ENCODE results near the gene RBM4B.

Gene RBM4B

GRCh38 chr11:66674964-66675602 is 2.6 kb downstream of the RBM4B start:
- no peak for DNase-seq
- no peak overlapping the region for H3K9ac ChIP-seq (ENCODE audit: low read length)

DNA sequence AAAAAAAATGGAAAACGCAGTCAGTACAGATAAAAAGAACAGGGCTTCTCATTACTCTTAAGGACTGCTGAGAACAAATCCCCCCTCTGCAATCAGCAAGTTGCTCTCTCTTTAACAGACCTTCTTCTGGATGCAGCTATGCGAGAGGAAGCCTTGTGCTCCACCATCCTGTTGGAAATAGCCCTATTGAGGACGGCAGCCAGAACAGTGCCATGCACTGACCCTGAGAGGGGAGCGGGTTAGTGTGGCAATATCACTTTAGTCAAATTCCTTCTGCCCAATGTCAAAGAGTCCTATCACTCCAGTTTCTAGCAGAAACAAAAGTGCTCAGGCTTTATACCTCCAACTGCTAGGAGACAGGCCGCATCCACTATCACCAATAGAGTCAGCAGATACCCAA is 6.9 kb downstream of the RBM4B start:
- DNase-seq: no peak
- Histone ChIP-seq H4K20me1 (ENCODE audit: insufficient read depth, low read length) (no peaks in the 10 kb centered on the region; the same call in 1 of the 2 replicates), H3F3A (ENCODE audit: insufficient read depth, low read length) (no peaks in the 10 kb centered on the region; the same call in 1 of the 2 replicates), H3K9ac (ENCODE audit: low read length) (no peak overlapping the region), H2AFZ (ENCODE audit: low read length) (no peak overlapping the region), H3K79me2 (ENCODE audit: low read length) (peaks cover 58% of the 10 kb centered on the region), H3K4me3 (ENCODE audit: low read length) (no peak overlapping the region), H3K4me2 (ENCODE audit: low read depth, low read length) (no peak overlapping the region), H3K27me3 (replicated peaks; ENCODE audit: insufficient read depth, low read length) (no peaks in the 10 kb centered on the region), H3K4me1 (ENCODE audit: low read length) (no peaks in the 10 kb centered on the region), H3K36me3 (replicated peaks; ENCODE audit: insufficient read depth, low read length) (0 out of 2 replicates have a peak, but pooled peaks cover 5% of the 10 kb centered on the region), H3K9me2 (replicated peaks; ENCODE audit: insufficient read depth, low read length) (no peaks in the 10 kb centered on the region), H3K9me3 (replicated peaks; ENCODE audit: insufficient read depth, low read length) (no peaks in the 10 kb centered on the region), H3K27ac (ENCODE audit: low read length) (no peak overlapping the region)
- TF ChIP-seq EZH2 (optimal IDR thresholded peaks at IDR 0.05; ENCODE audit: low read depth, low read length) (no peak), EZH2phosphoT487 (IDR thresholded peaks at IDR 0.05; ENCODE audit: low read length) (no peak)
- TF ChIP-seq, protein P1, sequence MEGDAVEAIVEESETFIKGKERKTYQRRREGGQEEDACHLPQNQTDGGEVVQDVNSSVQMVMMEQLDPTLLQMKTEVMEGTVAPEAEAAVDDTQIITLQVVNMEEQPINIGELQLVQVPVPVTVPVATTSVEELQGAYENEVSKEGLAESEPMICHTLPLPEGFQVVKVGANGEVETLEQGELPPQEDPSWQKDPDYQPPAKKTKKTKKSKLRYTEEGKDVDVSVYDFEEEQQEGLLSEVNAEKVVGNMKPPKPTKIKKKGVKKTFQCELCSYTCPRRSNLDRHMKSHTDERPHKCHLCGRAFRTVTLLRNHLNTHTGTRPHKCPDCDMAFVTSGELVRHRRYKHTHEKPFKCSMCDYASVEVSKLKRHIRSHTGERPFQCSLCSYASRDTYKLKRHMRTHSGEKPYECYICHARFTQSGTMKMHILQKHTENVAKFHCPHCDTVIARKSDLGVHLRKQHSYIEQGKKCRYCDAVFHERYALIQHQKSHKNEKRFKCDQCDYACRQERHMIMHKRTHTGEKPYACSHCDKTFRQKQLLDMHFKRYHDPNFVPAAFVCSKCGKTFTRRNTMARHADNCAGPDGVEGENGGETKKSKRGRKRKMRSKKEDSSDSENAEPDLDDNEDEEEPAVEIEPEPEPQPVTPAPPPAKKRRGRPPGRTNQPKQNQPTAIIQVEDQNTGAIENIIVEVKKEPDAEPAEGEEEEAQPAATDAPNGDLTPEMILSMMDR (IDR thresholded peaks at IDR 0.05; ENCODE audit: low read length): no peak

More at GRCh38 chr11:66674964-66675602, 2.6 kb downstream of the RBM4B start:
- Histone ChIP-seq H3F3A (ENCODE audit: insufficient read depth, low read length) (peaks cover 11% of the 10 kb centered on the region), H2AFZ (ENCODE audit: low read length) (no peak overlapping the region), H3K36me3 (replicated peaks; ENCODE audit: insufficient read depth, low read length) (no peaks in the 10 kb centered on the region), H3K4me2 (ENCODE audit: low read depth, low read length) (no peak overlapping the region), H3K9me2 (replicated peaks; ENCODE audit: insufficient read depth, low read length) (no peaks in the 10 kb centered on the region), H4K20me1 (ENCODE audit: insufficient read depth, low read length) (no peaks in the 10 kb centered on the region; the same call in 1 of the 2 replicates), H3K27me3 (replicated peaks; ENCODE audit: insufficient read depth, low read length) (no peaks in the 10 kb centered on the region), H3K79me2 (ENCODE audit: low read length) (peaks cover 43% of the 10 kb centered on the region), H3K4me3 (ENCODE audit: low read length) (no peak overlapping the region), H3K4me1 (ENCODE audit: low read length) (no peaks in the 10 kb centered on the region), H3K27ac (ENCODE audit: low read length) (no peak overlapping the region), H3K9me3 (replicated peaks; ENCODE audit: insufficient read depth, low read length) (no peaks in the 10 kb centered on the region)
- TF ChIP-seq, protein P1 (IDR thresholded peaks at IDR 0.05; ENCODE audit: low read length): no peak

DNA sequence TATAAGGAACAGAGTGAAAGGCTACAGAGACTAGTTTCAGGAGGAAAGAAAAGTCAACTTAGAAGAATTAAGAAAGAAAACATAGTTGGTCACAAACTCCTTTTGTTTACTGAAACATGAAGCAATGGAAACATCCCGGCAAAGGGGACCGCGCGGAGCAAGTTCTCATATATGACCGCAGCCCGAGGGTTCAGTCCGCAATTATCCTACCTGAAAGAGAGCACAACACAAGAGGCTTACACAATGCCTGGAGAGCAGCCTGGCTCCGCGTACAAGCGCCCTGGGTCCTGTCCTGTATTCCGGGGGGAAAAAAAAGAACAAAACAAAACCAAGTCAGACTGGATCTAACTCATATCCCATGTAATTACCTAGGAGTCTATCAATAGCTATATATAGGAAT is 12.3 kb downstream of the RBM4B start:
- Histone ChIP-seq H3K9me3 (replicated peaks; ENCODE audit: insufficient read depth, low read length) (no peaks in the 10 kb centered on the region), H3K79me2 (ENCODE audit: low read length) (peaks cover 62% of the 10 kb centered on the region), H3K4me2 (ENCODE audit: low read depth, low read length) (no peak overlapping the region), H3K4me3 (ENCODE audit: low read length) (no peak overlapping the region), H3K9ac (ENCODE audit: low read length) (no peak overlapping the region), H3K9me2 (replicated peaks; ENCODE audit: insufficient read depth, low read length) (no peaks in the 10 kb centered on the region), H4K20me1 (ENCODE audit: insufficient read depth, low read length) (no peaks in the 10 kb centered on the region; the same call in 1 of the 2 replicates), H3K27me3 (replicated peaks; ENCODE audit: insufficient read depth, low read length) (no peaks in the 10 kb centered on the region), H2AFZ (ENCODE audit: low read length) (no peak overlapping the region), H3K27ac (ENCODE audit: low read length) (no peak overlapping the region), H3K4me1 (ENCODE audit: low read length) (no peaks in the 10 kb centered on the region), H3K36me3 (replicated peaks; ENCODE audit: insufficient read depth, low read length) (peaks cover 8% of the 10 kb centered on the region; the same call in 1 of the 2 replicates), H3F3A (ENCODE audit: insufficient read depth, low read length) (no peaks in the 10 kb centered on the region)
- DNase-seq: no peak
- TF ChIP-seq EZH2 (optimal IDR thresholded peaks at IDR 0.05; ENCODE audit: low read depth, low read length): no peak
- TF ChIP-seq, protein P1 (IDR thresholded peaks at IDR 0.05; ENCODE audit: low read length): no peak
- TF ChIP-seq EZH2phosphoT487 (IDR thresholded peaks at IDR 0.05; ENCODE audit: low read length): no peak
